Measurements from ENCODE around the gene BLTP1. TPM values are rescaled to one million over a fixed set of nuclear protein-coding genes. Genes with fewer than 3 reads are reported as not detected.
"Not testable (repeated sequence)": the region's sequence is repeated elsewhere in the genome, so short reads cannot be mapped to it uniquely, and the experiment has no call there.

Gene BLTP1
- total RNA-seq = 47.9 and 69.4 TPM in 2 replicates

- peak; percentile 86 to 90 for DNase-seq (ENCODE audit: low read depth in 2 of 2)
Measured at GRCh38 chr4:122151982-122152710, at the start of gene BLTP1. Gene BLTP1 (plus strand): TSS chr4:122152331. CDS start chr4:122170648, 18,317 bp downstream.

- DNase-seq (ENCODE audit: low read depth in 2 of 2) = no peak
Measured at GRCh38 chr4:122104184-122104583, 47.9 kb upstream of the BLTP1 start.

GRCh38 chr4:122107680-122108079 is 44.5 kb upstream of the BLTP1 start:
- DNase-seq (ENCODE audit: low read depth in 2 of 2) = no peak

- DNase-seq (ENCODE audit: low read depth in 2 of 2) = not testable (repeated sequence)
Measured at GRCh38 chr4:122110304-122110703, 41.8 kb upstream of the BLTP1 start.

GRCh38 chr4:122117743-122118142 is 34.4 kb upstream of the BLTP1 start:
- DNase-seq (ENCODE audit: low read depth in 2 of 2) = peak in 1 of 2 donors; percentile 24

GRCh38 chr4:122118243-122118642 is 33.9 kb upstream of the BLTP1 start:
- no peak for DNase-seq (ENCODE audit: low read depth in 2 of 2)

- DNase-seq (ENCODE audit: low read depth in 2 of 2) = no peak
Measured at GRCh38 chr4:122119739-122120138, 32.4 kb upstream of the BLTP1 start.

- DNase-seq (ENCODE audit: low read depth in 2 of 2) = no peak
Measured at GRCh38 chr4:122121593-122121992, 30.5 kb upstream of the BLTP1 start.

GRCh38 chr4:122122083-122122482 is 30.0 kb upstream of the BLTP1 start:
- DNase-seq (ENCODE audit: low read depth in 2 of 2) = no peak

- DNase-seq (ENCODE audit: low read depth in 2 of 2) = no peak
Measured at GRCh38 chr4:122129061-122129460, 23.1 kb upstream of the BLTP1 start.

- DNase-seq (ENCODE audit: low read depth in 2 of 2) = no peak
Measured at GRCh38 chr4:122131562-122132157, 20.5 kb upstream of the BLTP1 start.

GRCh38 chr4:122132891-122133290 is 19.2 kb upstream of the BLTP1 start:
- DNase-seq (ENCODE audit: low read depth in 2 of 2) = no peak

- DNase-seq (ENCODE audit: low read depth in 2 of 2) = no peak
Measured at GRCh38 chr4:122139139-122139538, 13.0 kb upstream of the BLTP1 start.

GRCh38 chr4:122140834-122141233 is 11.3 kb upstream of the BLTP1 start:
- DNase-seq (ENCODE audit: low read depth in 2 of 2) = no peak

GRCh38 chr4:122142687-122143086 is 9.4 kb upstream of the BLTP1 start:
- DNase-seq (ENCODE audit: low read depth in 2 of 2) = no peak

GRCh38 chr4:122146652-122147051 is 5.5 kb upstream of the BLTP1 start:
- DNase-seq (ENCODE audit: low read depth in 2 of 2) = no peak

- DNase-seq (ENCODE audit: low read depth in 2 of 2) = no peak
Measured at GRCh38 chr4:122150931-122151330, 1.2 kb upstream of the BLTP1 start.

- peak; percentile 45 to 56 for DNase-seq (ENCODE audit: low read depth in 2 of 2)
Measured at GRCh38 chr4:122152711-122153226, 638 bp downstream of the BLTP1 start.

- peak in 1 of 2 donors; percentile 23 for DNase-seq (ENCODE audit: low read depth in 2 of 2)
Measured at GRCh38 chr4:122156819-122157218, 4.7 kb downstream of the BLTP1 start.

- no peak for DNase-seq (ENCODE audit: low read depth in 2 of 2)
Measured at GRCh38 chr4:122163301-122163700, 11.2 kb downstream of the BLTP1 start.

- no peak for DNase-seq (ENCODE audit: low read depth in 2 of 2)
Measured at GRCh38 chr4:122163767-122164166, 11.6 kb downstream of the BLTP1 start.

GRCh38 chr4:122167369-122167768 is 15.2 kb downstream of the BLTP1 start:
- DNase-seq (ENCODE audit: low read depth in 2 of 2) = no peak

GRCh38 chr4:122170775-122171174 is 18.6 kb downstream of the BLTP1 start:
- DNase-seq (ENCODE audit: low read depth in 2 of 2) = no peak

Data from lung microvascular endothelial cell (primary cell).